ENCODE measurements around the gene TLE3.

TLE3 gene

GRCh38 chr15:70078578-70079417 is 18.9 kb downstream of the TLE3 start:
- no peak for DNase-seq (ENCODE audit: low read depth in 2 of 2)
- H3K4me3 ChIP-seq (replicated peaks in 1 of 2; ENCODE audit: low read depth in 2 of 2, low read length in 2 of 2), result no peak overlapping the region
- no peak for TF ChIP-seq CTCF (IDR thresholded peaks at IDR 0.05; ENCODE audit: low read depth, low read length)

GRCh38 chr15:70077188-70078147 is 20.2 kb downstream of the TLE3 start:
- no peak overlapping the region for H3K4me3 ChIP-seq (replicated peaks in 1 of 2; ENCODE audit: low read depth in 2 of 2, low read length in 2 of 2)
- no peak for DNase-seq (ENCODE audit: low read depth in 2 of 2)
- no peak for TF ChIP-seq CTCF (IDR thresholded peaks at IDR 0.05; ENCODE audit: low read depth, low read length)

GRCh38 chr15:70074380-70074779 is 23.3 kb downstream of the TLE3 start:
- H3K4me3 ChIP-seq (replicated peaks in 1 of 2; ENCODE audit: low read depth in 2 of 2, low read length in 2 of 2), result no peak overlapping the region
- TF ChIP-seq CTCF (IDR thresholded peaks at IDR 0.05; ENCODE audit: low read depth, low read length), result no peak
- no peak for DNase-seq (ENCODE audit: low read depth in 2 of 2)

- no peak overlapping the region for H3K4me3 ChIP-seq (replicated peaks in 1 of 2; ENCODE audit: low read depth in 2 of 2, low read length in 2 of 2)
- DNase-seq (ENCODE audit: low read depth in 2 of 2), result no peak
- no peak for TF ChIP-seq CTCF (IDR thresholded peaks at IDR 0.05; ENCODE audit: low read depth, low read length)
Measured at GRCh38 chr15:70072479-70072878, 25.2 kb downstream of the TLE3 start.

GRCh38 chr15:70071799-70072198 is 25.9 kb downstream of the TLE3 start:
- H3K4me3 ChIP-seq (replicated peaks in 1 of 2; ENCODE audit: low read depth in 2 of 2, low read length in 2 of 2), result no peak overlapping the region
- no peak for TF ChIP-seq CTCF (IDR thresholded peaks at IDR 0.05; ENCODE audit: low read depth, low read length)
- DNase-seq (ENCODE audit: low read depth in 2 of 2), result no peak

GRCh38 chr15:70069716-70070115 is 28.0 kb downstream of the TLE3 start:
- no peak overlapping the region for H3K4me3 ChIP-seq (replicated peaks in 1 of 2; ENCODE audit: low read depth in 2 of 2, low read length in 2 of 2)
- DNase-seq (ENCODE audit: low read depth in 2 of 2), result no peak
- no peak for TF ChIP-seq CTCF (IDR thresholded peaks at IDR 0.05; ENCODE audit: low read depth, low read length)

Data from cardiac fibroblast (primary cell).